ENCODE results near the gene FAM20A. TPM values are rescaled to one million over a fixed set of nuclear protein-coding genes. Genes with fewer than 3 reads are reported as not detected.
"Not testable (repeated sequence)": the region's sequence is repeated elsewhere in the genome, so short reads cannot be mapped to it uniquely, and the experiment has no call there.

FAM20A gene
- total RNA-seq, 1 donor from 2014 or later, result 5.2 TPM

- Histone ChIP-seq H3K4me3 (ENCODE audit: low read length in 3 of 3) (no peak overlapping the region), H3K36me3 (ENCODE audit: control insufficient read depth in 3 of 3, insufficient read depth in 3 of 3, low read length in 3 of 3) (peaks cover 0 to 4% (median 0%) of the 10 kb centered on the region in 3 donors), H3K9ac (ENCODE audit: low read depth in 1 of 3, low read length in 3 of 3) (no peak overlapping the region), H3K4me1 (ENCODE audit: control insufficient read depth in 3 of 3, insufficient read depth in 3 of 3, low read length in 3 of 3) (peaks cover 3 to 28% (median 13%) of the 10 kb centered on the region in 3 donors), H3K27ac (ENCODE audit: low read depth, low read length) (no peak overlapping the region), H3K27me3 (ENCODE audit: control insufficient read depth in 3 of 3, insufficient read depth in 3 of 3, low read length in 3 of 3) (no peaks in the 10 kb centered on the region), H3K9me3 (ENCODE audit: control insufficient read depth in 3 of 3, low read length in 3 of 3) (no peaks in the 10 kb centered on the region)
These were observed 9.2 kb downstream of the FAM20A start for GRCh38 chr17:68592009-68592408.

GRCh38 chr17:68591583-68591982 lies 9.6 kb downstream of the FAM20A start:
- no peaks in the 10 kb centered on the region for H3K27me3 ChIP-seq (ENCODE audit: control insufficient read depth in 3 of 3, insufficient read depth in 3 of 3, low read length in 3 of 3)
- peaks cover 3 to 26% (median 13%) of the 10 kb centered on the region in 3 donors for H3K4me1 ChIP-seq (ENCODE audit: control insufficient read depth in 3 of 3, insufficient read depth in 3 of 3, low read length in 3 of 3)
- H3K9me3 ChIP-seq (ENCODE audit: control insufficient read depth in 3 of 3, low read length in 3 of 3), result no peaks in the 10 kb centered on the region
- H3K4me3 ChIP-seq (ENCODE audit: low read length in 3 of 3), result no peak overlapping the region
- peaks cover 0 to 4% (median 0%) of the 10 kb centered on the region in 3 donors for H3K36me3 ChIP-seq (ENCODE audit: control insufficient read depth in 3 of 3, insufficient read depth in 3 of 3, low read length in 3 of 3)
- no peak overlapping the region for H3K9ac ChIP-seq (ENCODE audit: low read depth in 1 of 3, low read length in 3 of 3)
- H3K27ac ChIP-seq (ENCODE audit: low read depth, low read length), result no peak overlapping the region

- Histone ChIP-seq H3K27ac (ENCODE audit: low read depth, low read length) (no peak overlapping the region), H3K27me3 (ENCODE audit: control insufficient read depth in 3 of 3, insufficient read depth in 3 of 3, low read length in 3 of 3) (no peaks in the 10 kb centered on the region), H3K36me3 (ENCODE audit: control insufficient read depth in 3 of 3, insufficient read depth in 3 of 3, low read length in 3 of 3) (peaks cover 0 to 6% (median 0%) of the 10 kb centered on the region in 3 donors), H3K4me1 (ENCODE audit: control insufficient read depth in 3 of 3, insufficient read depth in 3 of 3, low read length in 3 of 3) (peaks cover 3 to 17% (median 7%) of the 10 kb centered on the region in 3 donors), H3K9ac (ENCODE audit: low read depth in 1 of 3, low read length in 3 of 3) (no peak overlapping the region), H3K9me3 (ENCODE audit: control insufficient read depth in 3 of 3, low read length in 3 of 3) (no peaks in the 10 kb centered on the region), H3K4me3 (ENCODE audit: low read length in 3 of 3) (no peak overlapping the region)
These were observed 12.1 kb downstream of the FAM20A start for GRCh38 chr17:68589086-68589485.

- no peaks in the 10 kb centered on the region for H3K9me3 ChIP-seq (ENCODE audit: control insufficient read depth in 3 of 3, low read length in 3 of 3)
- H3K27me3 ChIP-seq (ENCODE audit: control insufficient read depth in 3 of 3, insufficient read depth in 3 of 3, low read length in 3 of 3), result no peaks in the 10 kb centered on the region
- H3K36me3 ChIP-seq (ENCODE audit: control insufficient read depth in 3 of 3, insufficient read depth in 3 of 3, low read length in 3 of 3), result peaks cover 0 to 6% (median 0%) of the 10 kb centered on the region in 3 donors
- no peak overlapping the region for H3K4me3 ChIP-seq (ENCODE audit: low read length in 3 of 3)
- peaks cover 1 to 15% (median 4%) of the 10 kb centered on the region in 3 donors for H3K4me1 ChIP-seq (ENCODE audit: control insufficient read depth in 3 of 3, insufficient read depth in 3 of 3, low read length in 3 of 3)
- no peak overlapping the region for H3K27ac ChIP-seq (ENCODE audit: low read depth, low read length)
- H3K9ac ChIP-seq (ENCODE audit: low read depth in 1 of 3, low read length in 3 of 3), result no peak overlapping the region
These were observed 12.8 kb downstream of the FAM20A start for GRCh38 chr17:68588362-68588761.

GRCh38 chr17:68587847-68588246 lies 13.3 kb downstream of the FAM20A start:
- no peak overlapping the region for H3K4me3 ChIP-seq (ENCODE audit: low read length in 3 of 3)
- peaks cover 0 to 6% (median 0%) of the 10 kb centered on the region in 3 donors for H3K36me3 ChIP-seq (ENCODE audit: control insufficient read depth in 3 of 3, insufficient read depth in 3 of 3, low read length in 3 of 3)
- no peaks in the 10 kb centered on the region for H3K27me3 ChIP-seq (ENCODE audit: control insufficient read depth in 3 of 3, insufficient read depth in 3 of 3, low read length in 3 of 3)
- no peaks in the 10 kb centered on the region for H3K9me3 ChIP-seq (ENCODE audit: control insufficient read depth in 3 of 3, low read length in 3 of 3)
- peaks cover 0 to 11% (median 1%) of the 10 kb centered on the region in 3 donors for H3K4me1 ChIP-seq (ENCODE audit: control insufficient read depth in 3 of 3, insufficient read depth in 3 of 3, low read length in 3 of 3)
- no peak overlapping the region for H3K9ac ChIP-seq (ENCODE audit: low read depth in 1 of 3, low read length in 3 of 3)
- no peak overlapping the region for H3K27ac ChIP-seq (ENCODE audit: low read depth, low read length)

- peaks cover 0 to 6% (median 0%) of the 10 kb centered on the region in 3 donors for H3K36me3 ChIP-seq (ENCODE audit: control insufficient read depth in 3 of 3, insufficient read depth in 3 of 3, low read length in 3 of 3)
- no peak overlapping the region for H3K9ac ChIP-seq (ENCODE audit: low read depth in 1 of 3, low read length in 3 of 3)
- no peak overlapping the region for H3K27ac ChIP-seq (ENCODE audit: low read depth, low read length)
- peaks cover 0 to 8% (median 0%) of the 10 kb centered on the region in 3 donors for H3K4me1 ChIP-seq (ENCODE audit: control insufficient read depth in 3 of 3, insufficient read depth in 3 of 3, low read length in 3 of 3)
- H3K4me3 ChIP-seq (ENCODE audit: low read length in 3 of 3), result no peak overlapping the region
- no peaks in the 10 kb centered on the region for H3K9me3 ChIP-seq (ENCODE audit: control insufficient read depth in 3 of 3, low read length in 3 of 3)
- H3K27me3 ChIP-seq (ENCODE audit: control insufficient read depth in 3 of 3, insufficient read depth in 3 of 3, low read length in 3 of 3), result no peaks in the 10 kb centered on the region
These were observed 14.1 kb downstream of the FAM20A start for GRCh38 chr17:68587026-68587425.

GRCh38 chr17:68585643-68586042 lies 15.5 kb downstream of the FAM20A start:
- Histone ChIP-seq H3K4me3 (ENCODE audit: low read length in 3 of 3) (no peak overlapping the region), H3K9me3 (ENCODE audit: control insufficient read depth in 3 of 3, low read length in 3 of 3) (no peaks in the 10 kb centered on the region), H3K36me3 (ENCODE audit: control insufficient read depth in 3 of 3, insufficient read depth in 3 of 3, low read length in 3 of 3) (peaks cover 0 to 6% (median 0%) of the 10 kb centered on the region in 3 donors), H3K4me1 (ENCODE audit: control insufficient read depth in 3 of 3, insufficient read depth in 3 of 3, low read length in 3 of 3) (peaks cover 0 to 8% (median 2%) of the 10 kb centered on the region in 3 donors), H3K9ac (ENCODE audit: low read depth in 1 of 3, low read length in 3 of 3) (no peak overlapping the region), H3K27ac (ENCODE audit: low read depth, low read length) (no peak overlapping the region), H3K27me3 (ENCODE audit: control insufficient read depth in 3 of 3, insufficient read depth in 3 of 3, low read length in 3 of 3) (no peaks in the 10 kb centered on the region)

- peaks cover 1 to 8% (median 5%) of the 10 kb centered on the region in 3 donors for H3K4me1 ChIP-seq (ENCODE audit: control insufficient read depth in 3 of 3, insufficient read depth in 3 of 3, low read length in 3 of 3)
- no peak overlapping the region for H3K27ac ChIP-seq (ENCODE audit: low read depth, low read length)
- H3K9ac ChIP-seq (ENCODE audit: low read depth in 1 of 3, low read length in 3 of 3), result no peak overlapping the region
- no peak overlapping the region for H3K4me3 ChIP-seq (ENCODE audit: low read length in 3 of 3)
- H3K36me3 ChIP-seq (ENCODE audit: control insufficient read depth in 3 of 3, insufficient read depth in 3 of 3, low read length in 3 of 3), result peaks cover 0 to 6% (median 0%) of the 10 kb centered on the region in 3 donors
- no peaks in the 10 kb centered on the region for H3K27me3 ChIP-seq (ENCODE audit: control insufficient read depth in 3 of 3, insufficient read depth in 3 of 3, low read length in 3 of 3)
- no peaks in the 10 kb centered on the region for H3K9me3 ChIP-seq (ENCODE audit: control insufficient read depth in 3 of 3, low read length in 3 of 3)
These were observed 16.4 kb downstream of the FAM20A start for GRCh38 chr17:68584581-68585303.

- not testable (repeated sequence) for H3K36me3 ChIP-seq (ENCODE audit: control insufficient read depth in 3 of 3, insufficient read depth in 3 of 3, low read length in 3 of 3); H3K4me3 ChIP-seq (ENCODE audit: low read length in 3 of 3)
- peaks cover 4 to 15% (median 7%) of the 10 kb centered on the region in 3 donors for H3K4me1 ChIP-seq (ENCODE audit: control insufficient read depth in 3 of 3, insufficient read depth in 3 of 3, low read length in 3 of 3)
These were observed 18.3 kb downstream of the FAM20A start for GRCh38 chr17:68582867-68583266.

GRCh38 chr17:68581863-68582645 lies 19.1 kb downstream of the FAM20A start:
- H3K36me3 ChIP-seq (ENCODE audit: control insufficient read depth in 3 of 3, insufficient read depth in 3 of 3, low read length in 3 of 3), result peaks cover 0 to 2% (median 0%) of the 10 kb centered on the region in 3 donors
- no peak overlapping the region for H3K27ac ChIP-seq (ENCODE audit: low read depth, low read length)
- no peaks in the 10 kb centered on the region for H3K27me3 ChIP-seq (ENCODE audit: control insufficient read depth in 3 of 3, insufficient read depth in 3 of 3, low read length in 3 of 3)
- no peak overlapping the region for H3K4me3 ChIP-seq (ENCODE audit: low read length in 3 of 3)
- H3K4me1 ChIP-seq (ENCODE audit: control insufficient read depth in 3 of 3, insufficient read depth in 3 of 3, low read length in 3 of 3), result peaks cover 4 to 21% (median 7%) of the 10 kb centered on the region in 3 donors
- no peaks in the 10 kb centered on the region for H3K9me3 ChIP-seq (ENCODE audit: control insufficient read depth in 3 of 3, low read length in 3 of 3)
- no peak overlapping the region for H3K9ac ChIP-seq (ENCODE audit: low read depth in 1 of 3, low read length in 3 of 3)

More at GRCh38 chr17:68582867-68583266, 18.3 kb downstream of the FAM20A start:
- H3K9me3 ChIP-seq (ENCODE audit: control insufficient read depth in 3 of 3, low read length in 3 of 3); H3K27ac ChIP-seq (ENCODE audit: low read depth, low read length); H3K27me3 ChIP-seq (ENCODE audit: control insufficient read depth in 3 of 3, insufficient read depth in 3 of 3, low read length in 3 of 3); H3K9ac ChIP-seq (ENCODE audit: low read depth in 1 of 3, low read length in 3 of 3): not testable (repeated sequence)
